ENCODE data around the gene AHRR.

GRCh38 chr5:383066-383465 lies 61.6 kb downstream of the AHRR start:
- TF ChIP-seq CTCF (conservative IDR thresholded peaks at IDR 0.05; ENCODE audit: low read depth, low read length): no peak
- TF ChIP-seq EZH2 (IDR thresholded peaks at IDR 0.05; ENCODE audit: low read length, unreplicated experiment): no peak
- TF ChIP-seq EZH2phosphoT487 (IDR thresholded peaks at IDR 0.05; ENCODE audit: borderline replicate concordance, low read length): no peak
